OCI-LY1 (cell line): ENCODE data around the gene MICU1.

ENCODE experiments used
- H2AFZ ChIP-seq: fragments of 200-600 bp; sonication (generic), shearing (Covaris generic); 2 replicates; pipeline ENCODE4 v1.6.0; 2014; ENCODE audit warnings: antibody characterized with exemption, mild to moderate bottlenecking, low read length
- H3F3A ChIP-seq: fragments of 200-600 bp; sonication (generic), shearing (Covaris generic); 2 replicates; pipeline ENCODE4 v1.6.0; 2014; ENCODE audit warnings: mild to moderate bottlenecking, antibody characterized with exemption, low read length, moderate library complexity; ENCODE audit not compliant: insufficient read depth
- H3K27ac ChIP-seq: fragments of 200-600 bp; sonication (generic); 2 replicates; pipeline ENCODE4 v1.5.1; 2014; ENCODE audit warnings: low read length, mixed run types, mild to moderate bottlenecking, low read depth; ENCODE audit not compliant: poor library complexity, severe bottlenecking
- H3K27me3 ChIP-seq: fragments of 200-600 bp; sonication (generic); 2 replicates; pipeline ENCODE4 v1.6.0; 2014; ENCODE audit warnings: antibody characterized with exemption, mild to moderate bottlenecking, low read length, moderate library complexity; ENCODE audit not compliant: insufficient read depth
- H3K36me3 ChIP-seq: fragments of 200-600 bp; sonication (generic); 2 replicates; pipeline ENCODE4 v1.6.1; 2014; ENCODE audit warnings: mild to moderate bottlenecking, antibody characterized with exemption, low read length, moderate library complexity, mixed read lengths; ENCODE audit not compliant: insufficient read depth
- H3K4me1 ChIP-seq: fragments of 200-600 bp; sonication (generic); 2 replicates; pipeline ENCODE4 v1.5.1; 2014; ENCODE audit warnings: mild to moderate bottlenecking, low read length, moderate library complexity; ENCODE audit not compliant: insufficient read depth, severe bottlenecking
- H3K4me2 ChIP-seq: fragments of 200-600 bp; sonication (generic), shearing (Covaris generic); 2 replicates; pipeline ENCODE4 v1.6.1; 2014; ENCODE audit warnings: low read length
- H3K4me3 ChIP-seq: fragments of 200-600 bp; sonication (generic); 2 replicates; pipeline ENCODE4 v1.5.1; 2014; ENCODE audit warnings: low read length, low read depth, mild to moderate bottlenecking, mixed read lengths; ENCODE audit not compliant: poor library complexity, severe bottlenecking
- H3K79me2 ChIP-seq: fragments of 200-600 bp; shearing (Covaris generic); 2 replicates; pipeline ENCODE4 v1.6.1; 2016; ENCODE audit warnings: mixed run types, low read length, mixed read lengths; ENCODE audit not compliant: insufficient read depth
- H3K9ac ChIP-seq: fragments of 200-600 bp; sonication (generic), shearing (Covaris generic); 2 replicates; pipeline ENCODE4 v1.6.1; 2014; ENCODE audit warnings: mild to moderate bottlenecking, low read length, mixed read lengths
- H3K9me2 ChIP-seq: fragments of 200-600 bp; sonication (generic), shearing (Covaris generic); 2 replicates; pipeline ENCODE4 v1.6.1; 2014; ENCODE audit warnings: low read depth, mild to moderate bottlenecking, low read length, mixed read lengths
- H3K9me3 ChIP-seq: fragments of 200-600 bp; shearing (Covaris generic); 2 replicates; pipeline ENCODE4 v1.6.1; 2014; ENCODE audit warnings: low read length, mixed read lengths
- H4K20me1 ChIP-seq: fragments of 200-600 bp; sonication (generic), shearing (Covaris generic); 2 replicates; pipeline ENCODE4 v1.6.0; 2016; ENCODE audit warnings: mild to moderate bottlenecking, low read length; ENCODE audit not compliant: insufficient read depth
- EZH2 ChIP-seq: fragments of 200-600 bp; sonication (generic), shearing (Covaris generic); IDR thresholded peaks from 2 replicates; pipeline ENCODE4 v1.8.0; 2017; ENCODE audit warnings: borderline replicate concordance, mixed run types, mild to moderate bottlenecking, antibody characterized with exemption, low read length, moderate library complexity, mixed read lengths
- TF ChIP-seq, protein P1 (sequence below): fragments of 200-600 bp; sonication (generic), shearing (Covaris generic); IDR thresholded peaks from 2 replicates; pipeline ENCODE4 v1.5.1; 2017; ENCODE audit warnings: mild to moderate bottlenecking, antibody characterized with exemption, low read length, moderate library complexity, mixed read lengths

MICU1 gene

DNA sequence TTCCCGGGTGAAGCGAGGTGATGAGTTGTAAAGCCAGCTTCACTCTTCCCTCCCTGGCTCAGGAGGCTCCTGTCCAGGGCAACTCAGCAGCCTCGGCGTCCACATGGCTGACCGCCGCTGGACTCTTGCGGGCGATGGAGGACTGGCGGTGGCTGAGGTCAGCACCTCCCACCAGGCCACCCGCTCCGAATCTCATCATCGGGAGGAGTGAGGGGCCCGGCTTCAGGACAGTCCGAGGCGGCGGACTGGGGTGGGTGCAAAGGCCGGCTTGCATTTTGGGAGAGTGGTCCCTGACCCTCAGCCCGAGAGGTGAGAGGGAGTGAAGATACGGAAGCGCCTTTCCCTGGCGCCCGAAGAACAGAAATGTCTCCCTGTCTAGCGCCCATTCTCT lies 271.9 kb downstream of the MICU1 start:
- TF ChIP-seq, protein P1, sequence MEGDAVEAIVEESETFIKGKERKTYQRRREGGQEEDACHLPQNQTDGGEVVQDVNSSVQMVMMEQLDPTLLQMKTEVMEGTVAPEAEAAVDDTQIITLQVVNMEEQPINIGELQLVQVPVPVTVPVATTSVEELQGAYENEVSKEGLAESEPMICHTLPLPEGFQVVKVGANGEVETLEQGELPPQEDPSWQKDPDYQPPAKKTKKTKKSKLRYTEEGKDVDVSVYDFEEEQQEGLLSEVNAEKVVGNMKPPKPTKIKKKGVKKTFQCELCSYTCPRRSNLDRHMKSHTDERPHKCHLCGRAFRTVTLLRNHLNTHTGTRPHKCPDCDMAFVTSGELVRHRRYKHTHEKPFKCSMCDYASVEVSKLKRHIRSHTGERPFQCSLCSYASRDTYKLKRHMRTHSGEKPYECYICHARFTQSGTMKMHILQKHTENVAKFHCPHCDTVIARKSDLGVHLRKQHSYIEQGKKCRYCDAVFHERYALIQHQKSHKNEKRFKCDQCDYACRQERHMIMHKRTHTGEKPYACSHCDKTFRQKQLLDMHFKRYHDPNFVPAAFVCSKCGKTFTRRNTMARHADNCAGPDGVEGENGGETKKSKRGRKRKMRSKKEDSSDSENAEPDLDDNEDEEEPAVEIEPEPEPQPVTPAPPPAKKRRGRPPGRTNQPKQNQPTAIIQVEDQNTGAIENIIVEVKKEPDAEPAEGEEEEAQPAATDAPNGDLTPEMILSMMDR, result no peak
- TF ChIP-seq EZH2, result no peak
- peaks cover 17% of the 10 kb centered on the region for H3K79me2 ChIP-seq

DNA sequence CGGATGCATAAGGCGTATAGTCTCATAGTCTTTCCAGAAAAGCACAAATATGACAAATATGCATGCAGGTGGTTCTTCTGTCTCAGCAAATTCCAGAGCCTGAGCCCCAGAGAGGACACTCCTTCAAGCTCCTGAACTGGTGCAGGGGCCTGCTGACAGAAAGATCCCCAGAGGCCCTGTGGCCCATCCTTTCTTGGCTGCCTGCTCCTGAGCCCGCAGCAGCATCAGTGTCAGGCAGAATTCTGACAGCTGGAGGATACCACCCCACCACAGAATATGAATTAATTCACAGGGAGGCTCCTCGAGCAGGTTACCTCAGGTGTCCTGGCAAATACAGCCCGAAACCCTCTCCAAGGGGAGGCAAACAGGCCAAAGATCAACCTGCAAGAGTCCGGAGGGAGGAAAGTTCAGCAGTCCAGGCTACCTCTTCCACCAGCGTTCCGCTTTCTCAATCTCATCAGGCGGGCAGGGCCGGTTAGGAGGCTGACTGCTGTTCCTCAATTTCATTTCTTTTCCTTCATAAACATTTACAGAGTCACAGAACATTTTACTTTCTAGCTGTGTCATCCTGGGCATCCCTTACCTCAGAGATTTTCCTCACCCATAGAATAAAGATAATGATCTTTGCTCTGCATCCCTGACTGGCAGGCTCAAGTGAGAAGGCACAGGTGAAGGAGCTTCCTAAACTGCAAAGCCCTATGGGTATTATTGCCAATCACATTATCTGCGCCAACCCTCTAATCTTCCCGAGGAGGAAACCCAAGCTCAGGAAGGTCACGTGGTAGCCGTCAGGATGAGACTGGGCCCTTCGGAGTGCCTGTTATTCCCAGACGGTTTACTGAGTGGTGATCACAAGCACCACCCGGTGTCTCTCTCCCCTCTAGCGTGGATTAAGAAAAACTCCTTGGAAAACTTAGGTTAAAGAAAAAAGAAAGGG lies 272.6 kb downstream of the MICU1 start:
- H4K20me1 ChIP-seq, result no peaks in the 10 kb centered on the region
- H3K79me2 ChIP-seq, result peaks cover 17% of the 10 kb centered on the region
- H3K9me3 ChIP-seq, result no peaks in the 10 kb centered on the region
- H3K9ac ChIP-seq, result peak overlapping the region; percentile 99
- peak overlapping the region; percentile 89 for H3K4me2 ChIP-seq
- TF ChIP-seq, protein P1, result no peak
- H3K4me1 ChIP-seq, result peaks cover 18% of the 10 kb centered on the region
- H3F3A ChIP-seq, result no peaks in the 10 kb centered on the region
- no peaks in the 10 kb centered on the region; the same call in 1 of the 2 replicates for H3K36me3 ChIP-seq
- H2AFZ ChIP-seq, result no peak overlapping the region
- H3K9me2 ChIP-seq, result no peaks in the 10 kb centered on the region
- no peak overlapping the region for H3K27ac ChIP-seq
- no peaks in the 10 kb centered on the region for H3K27me3 ChIP-seq
- peak overlapping the region; percentile 95 for H3K4me3 ChIP-seq

More for the DNA sequence above, 271.9 kb downstream of the MICU1 start:
- Histone ChIP-seq H3K9me3 (no peaks in the 10 kb centered on the region), H3K27ac (peak overlapping the region; percentile 87), H4K20me1 (no peaks in the 10 kb centered on the region), H3K4me3 (peak overlapping the region; percentile 95), H3K9me2 (no peaks in the 10 kb centered on the region), H3K36me3 (no peaks in the 10 kb centered on the region; the same call in 1 of the 2 replicates), H3F3A (no peaks in the 10 kb centered on the region), H2AFZ (no peak overlapping the region), H3K9ac (peak overlapping the region; percentile 99), H3K4me1 (peaks cover 18% of the 10 kb centered on the region), H3K4me2 (peak overlapping the region; percentile 89), H3K27me3 (no peaks in the 10 kb centered on the region)

DNA sequence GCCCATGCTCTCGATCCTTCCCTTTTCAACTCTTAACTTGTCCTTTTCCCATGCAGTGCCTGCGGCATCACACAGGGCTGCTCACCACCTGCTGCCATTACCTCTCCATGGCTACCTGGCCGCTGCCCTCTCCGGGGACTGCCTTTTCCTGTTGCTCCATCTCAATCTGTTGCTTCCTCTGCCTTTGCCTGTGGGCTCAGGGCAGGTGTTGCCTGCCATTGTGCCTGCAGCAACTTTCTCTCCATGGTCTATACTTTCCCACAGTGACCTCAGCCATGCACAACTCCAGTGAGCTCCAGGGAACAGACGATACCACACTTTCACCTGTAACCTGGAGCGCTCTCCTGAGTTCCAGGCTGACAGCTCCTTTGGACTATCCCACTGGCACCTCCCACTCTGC lies 274.4 kb downstream of the MICU1 start:
- H3K4me1 ChIP-seq, result peaks cover 18% of the 10 kb centered on the region
- H4K20me1 ChIP-seq, result no peaks in the 10 kb centered on the region
- TF ChIP-seq, protein P1, result no peak
- TF ChIP-seq EZH2, result no peak
- no peak overlapping the region for H3K9ac ChIP-seq
- H3K4me3 ChIP-seq, result no peak overlapping the region
- H3K27me3 ChIP-seq, result no peaks in the 10 kb centered on the region
- H3K4me2 ChIP-seq, result no peak overlapping the region
- no peaks in the 10 kb centered on the region for H3K9me2 ChIP-seq
- H3K9me3 ChIP-seq, result no peaks in the 10 kb centered on the region
- H3K27ac ChIP-seq, result no peak overlapping the region
- H3K36me3 ChIP-seq, result no peaks in the 10 kb centered on the region; the same call in 1 of the 2 replicates
- H3F3A ChIP-seq, result no peaks in the 10 kb centered on the region
- H2AFZ ChIP-seq, result no peak overlapping the region
- H3K79me2 ChIP-seq, result peaks cover 17% of the 10 kb centered on the region
